Central memory CD8-positive, alpha-beta T cell (primary cell): ENCODE measurements around the gene GTF2I.
"Not testable (repeated sequence)": the region's sequence is repeated elsewhere in the genome, so short reads cannot be mapped to it uniquely, and the experiment has no call there.

ENCODE experiments used
- ATAC-seq: fragments of 150-1000 bp; cut with Tn5 transposase; replicated peaks from 2 replicates; pipeline ENCODE4 v1.10.0; 2022; ENCODE audit warnings: mild to moderate bottlenecking, moderate FRiP score, moderate number of reproducible peaks; ENCODE audit not compliant: poor library complexity, severe bottlenecking; ENCODE audit errors: extremely low read depth
- DNase-seq, 2 donors: peaks; one replicate each; pipeline ENCODE4 v3.0.0; 2021; ENCODE audit warnings: low spot score in 2 of 2
- H3K27ac Mint-ChIP-seq: one replicate; pipeline ENCODE4 v1.8.0; 2022; ENCODE audit warnings: low read depth, mild to moderate bottlenecking, moderate library complexity, mixed read lengths
- H3K27me3 Mint-ChIP-seq: one replicate; pipeline ENCODE4 v1.8.0; 2022; ENCODE audit warnings: mixed read lengths
- H3K36me3 Mint-ChIP-seq: one replicate; pipeline ENCODE4 v1.8.0; 2022; ENCODE audit warnings: mild to moderate bottlenecking, moderate library complexity, mixed read lengths; ENCODE audit not compliant: insufficient read depth
- H3K4me1 Mint-ChIP-seq: one replicate; pipeline ENCODE4 v1.8.0; 2022; ENCODE audit warnings: mixed read lengths
- H3K4me3 Mint-ChIP-seq: one replicate; pipeline ENCODE4 v1.8.0; 2022; ENCODE audit warnings: mild to moderate bottlenecking, moderate library complexity, mixed read lengths
- H3K9me3 Mint-ChIP-seq: one replicate; pipeline ENCODE4 v1.8.0; 2022; ENCODE audit warnings: mixed read lengths

The GTF2I gene

DNA sequence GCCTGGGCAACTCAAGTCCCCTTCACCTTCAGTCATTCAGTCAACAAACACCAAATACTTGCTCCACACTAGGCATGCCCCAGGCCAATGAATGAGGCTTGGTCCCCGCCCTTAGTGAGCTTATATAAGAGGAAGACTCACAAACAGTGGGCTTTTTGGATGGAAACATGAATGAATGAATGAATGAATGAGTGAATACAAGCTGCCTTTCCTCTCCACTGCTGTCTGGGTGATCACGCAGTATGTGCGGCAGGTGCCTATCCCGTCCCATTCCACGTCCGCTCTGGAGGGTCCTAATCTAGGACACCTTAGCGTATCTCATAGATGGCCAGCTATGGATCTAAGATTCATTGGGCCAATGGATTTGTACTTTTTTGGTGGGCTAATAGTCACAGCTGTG, 19.8 kb upstream of the GTF2I start:
- Mint-ChIP-seq H3K27me3 (no peaks in the 10 kb centered on the region), H3K36me3 (no peaks in the 10 kb centered on the region), H3K4me1 (no peaks in the 10 kb centered on the region), H3K4me3 (no peak overlapping the region), H3K27ac (no peak overlapping the region), H3K9me3 (no peaks in the 10 kb centered on the region)
- ATAC-seq (no peak), DNase-seq (no peak)

DNA sequence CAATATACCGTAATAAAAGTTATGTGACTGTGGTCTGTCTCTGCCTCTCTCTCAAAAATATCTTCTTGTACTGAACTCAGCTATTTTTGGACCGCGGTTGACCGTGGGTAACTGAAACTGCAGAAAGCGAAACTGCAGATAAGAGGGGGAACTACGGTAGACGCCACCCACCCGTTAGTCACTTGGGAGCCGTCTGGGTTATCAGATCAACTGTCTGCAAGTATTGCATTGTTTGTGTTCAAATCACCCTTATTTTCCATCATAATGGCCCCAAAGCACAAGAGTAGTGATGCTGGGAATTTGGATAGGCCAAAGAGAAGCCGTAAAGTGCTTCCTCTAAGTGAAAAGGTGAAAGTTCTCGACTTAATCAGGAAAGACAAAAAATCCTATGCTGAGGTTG, 7.5 kb upstream of the GTF2I start:
- H3K36me3 Mint-ChIP-seq, H3K9me3 Mint-ChIP-seq, H3K27me3 Mint-ChIP-seq: not testable (repeated sequence)
- Mint-ChIP-seq H3K4me3 (peak overlapping the region; percentile 88), H3K4me1 (peaks cover 15% of the 10 kb centered on the region), H3K27ac (peak overlapping the region; percentile 94)
- ATAC-seq (peak; percentile 93), DNase-seq (peak in 1 of 2 donors; percentile 42)

- H3K36me3 Mint-ChIP-seq, H3K9me3 Mint-ChIP-seq, H3K27me3 Mint-ChIP-seq, DNase-seq: not testable (repeated sequence)
- peak; percentile 55 for ATAC-seq
- peaks cover 15% of the 10 kb centered on the region for H3K4me1 Mint-ChIP-seq
- H3K4me3 Mint-ChIP-seq = peak overlapping the region; percentile 88
- peak overlapping the region; percentile 94 for H3K27ac Mint-ChIP-seq
These were observed 6.9 kb upstream of the GTF2I start for GRCh38 chr7:74650493-74651132.

GRCh38 chr7:74651133-74651504, 6.4 kb upstream of the GTF2I start:
- H3K9me3 Mint-ChIP-seq, H3K4me3 Mint-ChIP-seq, H3K27ac Mint-ChIP-seq, H3K36me3 Mint-ChIP-seq, DNase-seq, H3K27me3 Mint-ChIP-seq, ATAC-seq: not testable (repeated sequence)
- peaks cover 20% of the 10 kb centered on the region for H3K4me1 Mint-ChIP-seq

- peaks cover 19% of the 10 kb centered on the region for H3K36me3 Mint-ChIP-seq
- DNase-seq (no peak), ATAC-seq (no peak)
- no peak overlapping the region for H3K4me3 Mint-ChIP-seq
- peaks cover 28% of the 10 kb centered on the region for H3K4me1 Mint-ChIP-seq
- no peaks in the 10 kb centered on the region for H3K9me3 Mint-ChIP-seq
- no peak overlapping the region for H3K27ac Mint-ChIP-seq
- no peaks in the 10 kb centered on the region for H3K27me3 Mint-ChIP-seq
These were observed 3.8 kb upstream of the GTF2I start for GRCh38 chr7:74653686-74654181.

GRCh38 chr7:74654811-74655210, 2.7 kb upstream of the GTF2I start:
- H3K4me1 Mint-ChIP-seq = peaks cover 26% of the 10 kb centered on the region
- ATAC-seq (no peak), DNase-seq (no peak)
- H3K9me3 Mint-ChIP-seq = no peaks in the 10 kb centered on the region
- H3K4me3 Mint-ChIP-seq = peak overlapping the region; percentile 34
- peaks cover 25% of the 10 kb centered on the region for H3K36me3 Mint-ChIP-seq
- H3K27me3 Mint-ChIP-seq = no peaks in the 10 kb centered on the region
- H3K27ac Mint-ChIP-seq = no peak overlapping the region

DNA sequence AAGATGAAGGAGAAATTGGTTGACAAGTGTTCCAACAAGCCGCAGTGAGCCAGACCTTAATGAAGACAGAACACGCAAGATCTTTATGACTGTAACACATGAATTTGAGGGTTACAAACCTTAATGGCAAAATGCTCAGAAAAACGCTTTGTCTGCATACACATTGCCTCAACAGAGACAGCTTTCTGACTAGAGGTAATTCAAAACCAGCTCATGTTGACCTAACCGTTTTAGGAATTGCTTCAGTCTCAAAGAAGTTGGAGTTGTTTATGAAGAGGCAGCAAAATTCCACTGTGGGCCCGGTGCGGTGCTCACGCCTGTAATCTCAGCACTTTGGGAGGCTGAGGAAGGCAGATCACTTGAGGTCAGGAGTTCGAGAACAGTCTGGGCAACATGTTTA, 2.2 kb upstream of the GTF2I start:
- ATAC-seq (no peak), DNase-seq (no peak)
- no peaks in the 10 kb centered on the region for H3K27me3 Mint-ChIP-seq
- no peaks in the 10 kb centered on the region for H3K9me3 Mint-ChIP-seq
- no peak overlapping the region for H3K27ac Mint-ChIP-seq
- peaks cover 28% of the 10 kb centered on the region for H3K4me1 Mint-ChIP-seq
- peak overlapping the region; percentile 34 for H3K4me3 Mint-ChIP-seq
- peaks cover 24% of the 10 kb centered on the region for H3K36me3 Mint-ChIP-seq

DNA sequence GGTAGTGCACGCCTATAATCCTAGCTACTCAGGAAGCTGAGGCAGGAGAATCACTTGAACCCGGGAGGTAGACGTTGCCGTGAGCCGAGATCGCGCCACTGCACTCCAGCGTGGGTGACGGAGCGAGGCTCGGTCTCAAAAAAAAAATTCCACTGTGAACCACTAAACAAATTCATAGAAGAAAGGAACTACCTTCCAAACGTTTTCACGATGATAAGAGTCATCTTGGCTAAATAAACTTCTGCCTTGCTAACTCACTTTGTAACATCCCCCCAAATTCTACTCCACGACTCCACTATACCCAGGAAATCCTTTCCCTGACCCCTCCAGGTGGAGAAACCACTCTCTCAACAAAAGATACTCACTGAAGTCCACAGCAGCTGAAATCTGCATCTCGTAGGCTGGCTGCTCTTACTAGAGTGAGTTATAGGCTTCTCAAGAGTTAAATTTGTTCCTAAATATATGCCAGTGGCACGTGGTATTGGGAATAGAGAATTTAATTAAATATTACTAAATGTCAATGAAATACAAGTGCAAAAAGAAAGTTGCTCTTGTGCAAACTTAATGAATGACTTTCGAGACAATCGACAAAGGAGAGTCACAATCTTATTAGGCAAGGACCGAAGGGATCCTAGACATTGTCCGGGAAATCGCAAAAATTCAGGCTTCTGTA, 1.6 kb upstream of the GTF2I start:
- H3K4me1 Mint-ChIP-seq = peaks cover 28% of the 10 kb centered on the region
- H3K4me3 Mint-ChIP-seq = peak overlapping the region; percentile 93
- H3K27me3 Mint-ChIP-seq = no peaks in the 10 kb centered on the region
- ATAC-seq (no peak), DNase-seq (no peak)
- peaks cover 24% of the 10 kb centered on the region for H3K36me3 Mint-ChIP-seq
- H3K27ac Mint-ChIP-seq = peak overlapping the region; percentile 99
- H3K9me3 Mint-ChIP-seq = no peaks in the 10 kb centered on the region

GRCh38 chr7:74656441-74656836, 1.1 kb upstream of the GTF2I start:
- no peak for DNase-seq
- no peak for ATAC-seq
- peak overlapping the region; percentile 93 for H3K4me3 Mint-ChIP-seq
- H3K36me3 Mint-ChIP-seq = peaks cover 25% of the 10 kb centered on the region
- peak overlapping the region; percentile 99 for H3K27ac Mint-ChIP-seq
- no peaks in the 10 kb centered on the region for H3K9me3 Mint-ChIP-seq
- H3K27me3 Mint-ChIP-seq = no peaks in the 10 kb centered on the region
- peaks cover 32% of the 10 kb centered on the region for H3K4me1 Mint-ChIP-seq

DNA sequence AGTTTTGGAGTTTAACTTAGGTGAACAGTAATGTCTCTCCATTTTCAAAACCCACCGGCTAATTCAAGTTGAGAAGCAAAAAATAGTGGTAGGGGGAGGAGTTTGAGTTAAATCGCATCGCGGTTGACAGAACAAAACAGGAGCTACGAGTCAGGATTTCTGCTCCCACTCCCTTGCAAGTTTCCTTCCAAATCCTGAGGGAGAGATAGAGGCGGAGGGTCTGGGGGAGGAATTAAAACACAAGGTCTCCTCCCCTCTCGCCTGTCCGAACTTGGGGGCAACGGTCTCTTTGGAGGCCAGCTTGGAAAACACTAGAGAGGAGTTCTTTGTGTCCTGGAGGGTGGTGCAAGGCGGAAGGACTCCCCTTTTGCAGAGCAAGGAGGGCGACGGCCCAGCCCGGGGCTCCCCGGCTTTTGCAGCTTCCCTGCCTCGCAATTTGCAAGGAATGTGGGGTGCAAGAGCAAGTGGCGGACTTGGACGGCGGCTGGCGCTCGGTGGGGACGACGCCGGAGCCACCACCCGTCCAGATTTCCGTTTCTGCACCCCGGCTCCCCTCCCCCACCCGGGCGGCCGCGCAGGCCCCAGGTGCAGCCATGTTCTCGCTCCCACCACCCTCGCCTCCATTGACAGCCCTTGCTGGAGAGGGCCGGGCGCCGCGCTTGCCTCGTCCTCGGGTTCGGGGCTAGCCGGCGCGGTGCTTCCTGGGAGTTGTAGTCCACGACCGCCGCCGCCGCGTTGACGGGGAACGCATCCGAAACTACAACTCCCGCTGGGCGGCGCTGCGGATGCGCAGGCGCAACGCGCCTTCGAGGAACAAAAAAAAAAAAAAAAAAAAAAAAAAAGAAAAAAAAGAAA, 454 bp upstream of the GTF2I start:
- Mint-ChIP-seq H3K4me3 (peak overlapping the region; percentile 93), H3K9me3 (no peaks in the 10 kb centered on the region), H3K4me1 (peaks cover 32% of the 10 kb centered on the region), H3K27ac (peak overlapping the region; percentile 99), H3K27me3 (no peaks in the 10 kb centered on the region), H3K36me3 (peaks cover 25% of the 10 kb centered on the region)
- DNase-seq = peak; percentile 94
- ATAC-seq = peak; percentile 81

DNA sequence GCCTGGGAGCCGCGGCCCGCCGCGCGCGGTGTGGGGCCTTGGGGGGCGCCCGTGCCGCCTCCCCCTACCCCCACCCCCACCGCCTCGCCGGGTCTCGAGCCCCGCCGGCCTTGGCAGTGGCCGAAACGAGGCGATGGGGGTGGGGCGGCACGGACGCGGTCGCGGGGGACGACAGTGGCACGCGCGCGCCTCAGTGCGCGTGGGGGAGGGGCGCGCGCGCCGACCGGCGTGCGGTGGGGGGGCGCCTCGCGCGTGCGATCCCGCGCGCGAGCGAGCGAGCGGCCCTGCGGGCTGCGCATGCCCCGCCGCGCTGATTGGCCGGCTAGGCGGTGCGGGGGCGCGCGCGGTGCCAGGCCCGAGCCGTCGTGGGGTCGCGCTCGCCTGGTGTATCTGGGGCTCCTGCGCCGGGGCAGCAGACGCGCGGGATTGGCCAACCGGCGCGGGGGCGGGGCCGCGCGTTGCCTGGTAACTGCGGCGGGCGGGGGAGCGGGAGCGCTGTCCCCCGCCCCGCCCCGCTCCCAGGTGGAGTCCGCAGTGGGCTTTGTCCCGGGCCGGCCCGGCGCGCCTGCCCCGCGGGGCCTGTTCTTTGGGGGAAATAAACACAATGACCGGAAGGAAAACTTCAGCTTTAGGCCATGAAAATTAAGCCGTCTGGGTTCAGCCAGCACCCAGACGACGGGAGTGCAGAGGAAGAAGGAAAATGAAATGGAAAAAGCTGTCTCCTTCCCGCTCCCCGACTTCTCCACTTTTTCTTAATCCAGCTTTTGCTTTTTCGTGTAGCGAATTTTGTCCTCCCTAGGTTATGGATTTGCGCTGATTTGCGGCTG, 873 bp downstream of the GTF2I start:
- H3K9me3 Mint-ChIP-seq = no peaks in the 10 kb centered on the region
- DNase-seq (peak; percentile 75 to 78), ATAC-seq (peak; percentile 61)
- H3K27me3 Mint-ChIP-seq = no peaks in the 10 kb centered on the region
- peaks cover 25% of the 10 kb centered on the region for H3K36me3 Mint-ChIP-seq
- peak overlapping the region; percentile 96 for H3K27ac Mint-ChIP-seq
- H3K4me1 Mint-ChIP-seq = peaks cover 36% of the 10 kb centered on the region
- peak overlapping the region; percentile 93 for H3K4me3 Mint-ChIP-seq

- H3K4me1 Mint-ChIP-seq = peaks cover 43% of the 10 kb centered on the region
- ATAC-seq, H3K9me3 Mint-ChIP-seq, H3K27me3 Mint-ChIP-seq, DNase-seq: not testable (repeated sequence)
- peak overlapping the region; percentile 88 for H3K4me3 Mint-ChIP-seq
- H3K27ac Mint-ChIP-seq = peak overlapping the region; percentile 96
- H3K36me3 Mint-ChIP-seq = peaks cover 34% of the 10 kb centered on the region
These were observed 2.7 kb downstream of the GTF2I start for GRCh38 chr7:74660202-74660601.
